Ammon's horn (tissue), 1 donor: Measurements from ENCODE around the gene ZNF850.
A peak's percentile ranks its signal among the peaks of the same experiment; 100 is the strongest.

Experiments
- DNase-seq: peaks from one replicate; pipeline ENCODE4 v3.0.0-alpha.2; 2016; ENCODE audit warnings: low spot score

Gene ZNF850

DNA sequence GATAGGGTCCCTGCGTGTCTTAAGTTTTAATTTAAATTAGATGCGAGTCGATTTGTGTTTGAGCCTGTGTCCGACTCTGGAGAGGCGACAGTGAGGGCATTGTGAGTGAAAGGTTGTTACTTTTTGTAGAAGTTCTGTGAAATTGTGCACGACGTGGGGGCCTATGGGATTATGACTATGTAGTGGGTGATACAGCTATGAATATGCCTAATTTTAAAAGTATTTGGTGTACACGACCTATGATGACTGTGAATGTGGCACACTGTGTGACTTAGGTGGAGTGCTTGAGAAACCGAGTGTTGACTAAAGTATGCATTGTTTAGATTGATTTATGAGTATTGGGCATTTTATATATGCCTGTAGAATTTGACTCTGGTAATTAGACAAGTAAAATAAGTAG, 84.5 kb downstream of the ZNF850 start:
- no peak for DNase-seq

DNA sequence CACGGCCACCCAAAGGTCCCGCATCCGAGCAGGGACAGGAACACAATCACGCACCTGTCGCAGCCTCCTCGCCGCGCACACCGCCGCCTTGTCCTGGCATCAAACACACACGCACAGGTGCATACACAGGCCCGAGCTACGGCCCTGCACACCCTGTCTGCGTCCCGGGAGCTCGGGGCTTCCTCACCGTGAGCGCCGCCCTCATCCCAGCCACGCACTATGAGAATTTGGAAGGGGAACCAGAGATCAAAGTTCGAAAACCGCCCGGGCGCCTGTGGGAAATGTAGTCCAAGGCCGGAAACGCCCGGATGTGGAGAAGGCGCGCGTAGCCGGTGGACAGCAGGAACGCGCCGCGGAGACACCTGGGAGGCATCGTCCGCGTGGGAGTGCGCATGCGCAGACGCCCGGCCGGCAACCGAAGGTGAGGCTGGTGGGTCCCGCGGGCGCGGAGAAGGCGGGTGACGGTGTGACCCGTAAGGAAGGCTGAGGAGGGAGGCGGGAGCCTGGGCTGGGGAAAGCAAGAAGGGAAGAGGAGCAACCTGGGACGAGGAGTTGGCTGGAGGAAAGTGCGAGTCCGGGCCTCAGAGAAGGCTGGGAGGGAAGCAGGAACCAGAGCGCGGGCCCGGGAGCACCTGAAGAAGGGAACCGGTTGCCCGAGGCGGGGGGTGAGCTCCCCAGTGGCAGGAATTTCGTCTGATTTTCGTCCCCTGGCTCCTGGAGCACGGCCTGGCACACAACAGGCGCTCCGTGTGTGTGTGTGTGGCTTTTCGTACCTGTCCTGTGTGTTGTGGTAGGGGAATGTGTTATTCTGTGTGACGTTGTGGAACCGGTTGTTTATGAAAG, 85.2 kb downstream of the ZNF850 start, which contains the start of gene ZNF567:
TSS of gene ZNF567 (plus strand) at position 399 of the 843 bp plus-strand sequence. CDS start 7,256 bp downstream, outside the sequence.
- DNase-seq = peak; percentile 92

DNA sequence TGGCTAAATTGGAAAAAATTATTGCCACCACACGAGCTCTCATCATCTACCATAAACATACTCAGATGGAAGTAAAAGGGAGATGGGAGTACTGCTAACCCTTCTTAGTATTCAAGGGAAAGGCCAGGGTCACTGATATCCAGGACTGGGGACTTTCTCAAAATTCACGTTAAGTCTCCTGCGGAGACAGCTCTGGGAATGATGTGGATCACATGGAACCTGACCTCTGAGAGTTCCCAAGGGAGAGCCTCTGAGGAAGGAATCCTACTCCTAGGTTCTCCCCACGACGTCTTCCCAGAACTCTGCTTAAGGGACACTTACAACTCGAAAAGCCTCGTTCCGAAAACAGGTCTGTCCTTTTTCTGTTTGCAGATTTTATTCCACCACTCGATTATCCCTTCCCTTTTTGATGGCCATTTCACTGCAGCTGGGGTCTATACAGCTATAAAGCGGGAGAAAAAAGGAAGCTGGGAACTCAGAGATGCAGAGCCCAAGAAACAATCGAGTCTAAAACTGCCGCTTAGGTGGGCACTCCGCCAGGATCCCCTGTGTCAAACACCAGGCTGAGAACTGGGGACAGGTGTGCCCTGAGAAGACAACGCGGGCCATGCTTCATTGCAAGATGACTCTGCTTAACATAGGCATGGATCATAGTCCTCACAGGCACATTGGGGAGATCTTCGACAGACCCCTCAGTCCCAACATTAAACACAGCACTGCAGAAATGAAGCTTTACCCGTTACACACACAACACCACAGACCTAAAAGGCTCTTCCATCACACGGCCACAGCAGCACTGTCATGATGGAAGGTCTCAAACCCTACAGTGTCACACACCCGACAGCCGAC, 86.0 kb downstream of the ZNF850 start:
- DNase-seq = no peak

- no peak for DNase-seq
Measured at GRCh38 chr19:36685835-36686234, 86.8 kb downstream of the ZNF850 start.

DNA sequence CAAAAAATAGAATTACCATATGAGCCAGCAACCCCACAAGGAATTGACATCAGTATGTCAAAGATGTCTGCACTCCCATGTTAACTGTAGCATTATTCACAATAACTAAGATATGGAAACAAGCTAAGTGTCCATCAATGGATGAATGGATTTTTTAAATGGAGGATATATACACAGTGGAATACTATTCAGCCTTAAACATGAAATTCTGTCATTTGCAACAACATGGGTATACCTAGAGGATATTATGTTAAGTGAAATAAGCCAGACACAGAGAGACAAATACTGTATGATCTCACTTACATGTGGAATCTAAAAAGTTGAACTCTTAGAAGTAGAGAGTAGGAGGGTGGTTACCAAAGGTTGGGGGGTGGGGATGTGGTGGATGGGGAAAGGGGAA, 93.2 kb downstream of the ZNF850 start:
- DNase-seq = no peak

DNA sequence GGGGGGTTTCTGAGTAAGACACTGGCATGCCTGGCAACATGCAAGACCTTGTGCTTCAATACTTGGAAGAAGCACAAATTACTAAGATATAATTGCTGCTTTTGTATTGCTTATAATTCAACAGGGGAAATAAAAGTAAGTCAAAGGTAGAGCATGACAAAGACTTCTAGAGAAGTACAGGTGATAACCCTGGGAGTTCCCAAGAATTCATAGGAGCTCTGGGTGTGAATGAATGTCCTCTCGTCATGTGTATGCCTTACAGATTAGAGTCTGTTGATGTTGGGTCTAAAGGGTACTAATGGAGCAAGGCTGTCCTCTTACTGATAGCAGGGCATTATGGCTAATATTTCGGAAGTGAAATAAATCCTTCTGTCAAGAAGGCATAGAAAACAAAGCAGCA, 98.4 kb downstream of the ZNF850 start:
- DNase-seq = no peak

GRCh38 chr19:36672368-36672767, 100.2 kb downstream of the ZNF850 start:
- DNase-seq = no peak

GRCh38 chr19:36668646-36669045, 104.0 kb downstream of the ZNF850 start:
- no peak for DNase-seq

- DNase-seq = no peak
Measured at GRCh38 chr19:36665832-36666231, 106.8 kb downstream of the ZNF850 start.
